ENCODE data around the gene RASGRF2. TPM values are rescaled to one million over a fixed set of nuclear protein-coding genes. Genes with fewer than 3 reads are reported as not detected.

Gene RASGRF2
- total RNA-seq, 1 donor from 2014 or later, result 0.92 TPM

DNA sequence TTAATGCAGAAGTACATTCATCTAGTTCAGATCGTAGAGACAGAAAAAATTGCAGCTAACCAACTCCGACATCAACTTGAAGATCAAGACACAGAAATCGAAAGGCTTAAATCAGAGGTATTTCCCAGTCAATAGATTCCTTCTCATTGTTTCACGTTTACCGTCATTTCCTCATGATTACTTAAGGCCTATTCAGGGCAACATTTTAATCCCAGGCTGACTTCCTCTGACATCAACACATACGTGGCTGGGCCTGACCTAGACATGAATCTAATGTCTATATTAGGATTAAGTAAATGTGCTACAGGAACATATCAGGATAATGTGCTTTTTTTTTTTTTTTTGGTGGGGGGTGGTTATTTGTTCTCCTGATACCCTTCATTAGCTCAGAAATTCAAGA is 107.9 kb downstream of the RASGRF2 start:
- H3K4me1 Mint-ChIP-seq (ENCODE audit: low read depth), result no peaks in the 10 kb centered on the region
- no peaks in the 10 kb centered on the region for H3K36me3 Mint-ChIP-seq (ENCODE audit: low read depth)
- TF ChIP-seq, protein P1, sequence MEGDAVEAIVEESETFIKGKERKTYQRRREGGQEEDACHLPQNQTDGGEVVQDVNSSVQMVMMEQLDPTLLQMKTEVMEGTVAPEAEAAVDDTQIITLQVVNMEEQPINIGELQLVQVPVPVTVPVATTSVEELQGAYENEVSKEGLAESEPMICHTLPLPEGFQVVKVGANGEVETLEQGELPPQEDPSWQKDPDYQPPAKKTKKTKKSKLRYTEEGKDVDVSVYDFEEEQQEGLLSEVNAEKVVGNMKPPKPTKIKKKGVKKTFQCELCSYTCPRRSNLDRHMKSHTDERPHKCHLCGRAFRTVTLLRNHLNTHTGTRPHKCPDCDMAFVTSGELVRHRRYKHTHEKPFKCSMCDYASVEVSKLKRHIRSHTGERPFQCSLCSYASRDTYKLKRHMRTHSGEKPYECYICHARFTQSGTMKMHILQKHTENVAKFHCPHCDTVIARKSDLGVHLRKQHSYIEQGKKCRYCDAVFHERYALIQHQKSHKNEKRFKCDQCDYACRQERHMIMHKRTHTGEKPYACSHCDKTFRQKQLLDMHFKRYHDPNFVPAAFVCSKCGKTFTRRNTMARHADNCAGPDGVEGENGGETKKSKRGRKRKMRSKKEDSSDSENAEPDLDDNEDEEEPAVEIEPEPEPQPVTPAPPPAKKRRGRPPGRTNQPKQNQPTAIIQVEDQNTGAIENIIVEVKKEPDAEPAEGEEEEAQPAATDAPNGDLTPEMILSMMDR (IDR thresholded peaks at IDR 0.05), result no peak
- H3K4me3 Mint-ChIP-seq (ENCODE audit: unreplicated experiment), result no peak overlapping the region
- peaks cover 2% of the 10 kb centered on the region for H3K27me3 Mint-ChIP-seq (ENCODE audit: low read depth)
- H3K27ac Mint-ChIP-seq (ENCODE audit: unreplicated experiment), result no peak overlapping the region
- H3K9me3 Mint-ChIP-seq (ENCODE audit: low read depth), result peaks cover 6% of the 10 kb centered on the region
- DNase-seq (ENCODE audit: low spot score), result no peak

DNA sequence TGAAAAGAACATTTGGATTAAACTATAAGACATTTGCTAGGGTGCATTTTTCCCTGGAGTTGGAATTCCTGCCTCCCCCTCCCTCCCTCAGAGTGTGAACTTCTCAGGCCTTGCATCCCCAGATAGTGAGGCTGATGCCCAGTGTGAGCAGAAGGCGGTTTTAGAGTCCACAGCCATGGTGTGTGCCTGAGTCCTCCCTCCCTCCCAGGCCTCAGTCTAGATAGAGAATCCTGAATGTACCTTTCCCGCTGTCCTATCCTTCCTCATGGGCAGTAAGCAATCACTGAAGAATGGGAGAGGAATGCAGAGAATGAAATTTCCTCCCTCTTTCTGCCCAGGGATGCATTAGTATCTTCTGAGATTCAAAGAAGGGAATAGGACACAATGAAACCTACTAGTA is 108.5 kb downstream of the RASGRF2 start:
- Mint-ChIP-seq H3K9me3 (ENCODE audit: low read depth) (peaks cover 5% of the 10 kb centered on the region), H3K4me1 (ENCODE audit: low read depth) (no peaks in the 10 kb centered on the region), H3K36me3 (ENCODE audit: low read depth) (no peaks in the 10 kb centered on the region), H3K27me3 (ENCODE audit: low read depth) (peaks cover 2% of the 10 kb centered on the region), H3K27ac (ENCODE audit: unreplicated experiment) (no peak overlapping the region), H3K4me3 (ENCODE audit: unreplicated experiment) (no peak overlapping the region)
- DNase-seq (ENCODE audit: low spot score), result no peak
- TF ChIP-seq, protein P1 (IDR thresholded peaks at IDR 0.05), result no peak

DNA sequence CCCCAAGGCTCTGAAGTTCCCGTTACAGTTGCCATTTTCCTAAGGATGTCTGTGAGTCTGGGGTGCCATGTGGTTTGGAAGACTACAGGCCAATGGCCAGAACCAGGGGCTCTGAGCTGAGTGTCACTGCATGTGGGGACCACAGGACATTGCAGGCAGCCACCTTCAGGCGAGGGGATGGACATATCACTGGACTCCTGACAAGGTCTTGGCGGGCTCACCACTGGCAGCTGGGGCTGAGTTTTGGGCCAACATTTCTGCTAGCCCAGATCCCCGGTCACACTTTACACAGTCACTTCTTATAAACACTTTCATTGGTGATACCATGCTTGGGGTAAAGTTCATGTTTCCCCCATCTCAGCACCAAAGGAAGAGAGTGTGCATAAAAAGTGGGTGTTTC is 109.8 kb downstream of the RASGRF2 start:
- H3K4me1 Mint-ChIP-seq (ENCODE audit: low read depth), result no peaks in the 10 kb centered on the region
- H3K4me3 Mint-ChIP-seq (ENCODE audit: unreplicated experiment), result no peak overlapping the region
- no peaks in the 10 kb centered on the region for H3K36me3 Mint-ChIP-seq (ENCODE audit: low read depth)
- H3K27ac Mint-ChIP-seq (ENCODE audit: unreplicated experiment), result no peak overlapping the region
- H3K9me3 Mint-ChIP-seq (ENCODE audit: low read depth), result no peaks in the 10 kb centered on the region
- H3K27me3 Mint-ChIP-seq (ENCODE audit: low read depth), result peaks cover 6% of the 10 kb centered on the region
- TF ChIP-seq, protein P1 (IDR thresholded peaks at IDR 0.05), result no peak
- no peak for DNase-seq (ENCODE audit: low spot score)

DNA sequence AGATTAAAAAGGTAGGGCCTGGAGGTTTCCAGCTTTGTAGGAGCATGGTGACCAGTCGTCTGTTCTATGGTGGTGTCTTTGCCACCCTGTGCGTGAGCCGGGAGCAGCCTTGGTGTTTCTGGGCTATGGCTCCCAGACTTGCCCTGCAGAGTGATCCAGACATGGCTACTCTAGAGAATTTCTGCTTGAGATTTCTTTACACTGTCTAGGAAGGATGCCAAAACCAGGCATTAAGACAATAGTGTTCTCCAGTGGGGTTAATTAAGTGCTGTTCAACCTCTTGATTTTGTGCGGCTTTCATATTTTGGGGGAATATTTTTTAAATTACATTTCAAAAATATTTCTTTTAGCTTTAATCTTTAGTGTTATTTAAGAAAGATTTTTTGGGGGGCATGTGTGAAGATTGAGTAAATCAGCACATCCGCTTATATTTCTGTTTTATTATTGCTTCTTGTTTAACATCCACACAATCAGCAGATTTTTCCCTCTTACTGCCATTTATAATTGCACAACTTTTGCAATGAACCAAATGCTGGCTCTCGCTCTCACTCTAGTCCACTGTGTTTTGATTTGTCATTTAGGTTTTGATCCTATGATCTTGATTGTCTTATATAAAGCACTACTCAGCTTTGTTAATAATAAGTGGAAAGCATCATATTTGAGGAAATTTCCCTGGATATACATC is 110.5 kb downstream of the RASGRF2 start:
- Mint-ChIP-seq H3K4me3 (ENCODE audit: unreplicated experiment) (no peak overlapping the region), H3K36me3 (ENCODE audit: low read depth) (no peaks in the 10 kb centered on the region), H3K9me3 (ENCODE audit: low read depth) (no peaks in the 10 kb centered on the region), H3K4me1 (ENCODE audit: low read depth) (no peaks in the 10 kb centered on the region), H3K27ac (ENCODE audit: unreplicated experiment) (no peak overlapping the region), H3K27me3 (ENCODE audit: low read depth) (peaks cover 4% of the 10 kb centered on the region)
- TF ChIP-seq, protein P1 (IDR thresholded peaks at IDR 0.05), result no peak
- DNase-seq (ENCODE audit: low spot score), result no peak

DNA sequence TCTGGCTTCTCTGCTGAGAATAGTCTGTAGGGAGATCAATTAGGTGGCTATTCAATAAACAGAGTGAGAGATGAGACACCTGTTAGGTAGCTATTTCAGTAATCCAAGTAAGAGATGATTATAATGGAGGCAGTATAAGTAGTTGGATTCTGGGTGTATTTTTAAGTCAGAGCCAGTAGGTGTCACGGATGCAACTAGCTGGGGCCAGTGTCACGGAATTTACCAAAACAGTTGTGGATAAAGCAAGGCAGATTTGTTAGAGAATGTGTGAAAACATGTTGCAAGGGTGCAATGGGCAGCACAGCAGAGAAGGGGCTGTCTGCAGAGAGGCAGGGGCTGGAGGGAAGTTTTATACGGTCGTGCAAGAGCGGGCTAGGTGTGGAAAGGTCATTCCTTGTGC is 114.9 kb downstream of the RASGRF2 start:
- Mint-ChIP-seq H3K9me3 (ENCODE audit: low read depth) (peaks cover 16% of the 10 kb centered on the region), H3K27ac (ENCODE audit: unreplicated experiment) (no peak overlapping the region), H3K4me3 (ENCODE audit: unreplicated experiment) (no peak overlapping the region), H3K4me1 (ENCODE audit: low read depth) (no peaks in the 10 kb centered on the region), H3K36me3 (ENCODE audit: low read depth) (peaks cover 2% of the 10 kb centered on the region), H3K27me3 (ENCODE audit: low read depth) (peaks cover 7% of the 10 kb centered on the region)
- no peak for DNase-seq (ENCODE audit: low spot score)
- TF ChIP-seq, protein P1 (IDR thresholded peaks at IDR 0.05), result no peak
